Osteoblast (primary cell): ENCODE data around the gene CEP57. TPM values are rescaled to one million over a fixed set of nuclear protein-coding genes. Genes with fewer than 3 reads are reported as not detected.

Source experiments
- DNase-seq: peaks from one replicate; pipeline ENCODE4 v3.0.0; 2011; ENCODE audit warnings: low spot score, mixed read lengths; ENCODE audit not compliant: insufficient read length; ENCODE audit errors: missing footprints
- H2AFZ ChIP-seq: 2 replicates; pipeline ENCODE4 v1.6.0; 2011; ENCODE audit warnings: mild to moderate bottlenecking, low read length
- H3K27ac ChIP-seq: 2 replicates; pipeline ENCODE4 v1.5.1; 2011; ENCODE audit warnings: mild to moderate bottlenecking, low read depth, low read length, moderate library complexity
- H3K27me3 ChIP-seq: 2 replicates; pipeline ENCODE4 v1.6.0; 2012; ENCODE audit warnings: mild to moderate bottlenecking, control low read depth, inconsistent platforms, low read length, moderate library complexity; ENCODE audit not compliant: insufficient read depth
- H3K36me3 ChIP-seq: 2 replicates; pipeline ENCODE4 v1.5.1; 2011; ENCODE audit warnings: mild to moderate bottlenecking, low read length, control low read depth, moderate library complexity; ENCODE audit not compliant: insufficient read depth
- H3K4me1 ChIP-seq: 2 replicates; pipeline ENCODE4 v1.5.1; 2011; ENCODE audit warnings: mild to moderate bottlenecking, low read length, control low read depth, moderate library complexity; ENCODE audit not compliant: insufficient read depth
- H3K4me2 ChIP-seq: 2 replicates; pipeline ENCODE4 v1.6.0; 2011; ENCODE audit warnings: mild to moderate bottlenecking, low read length; ENCODE audit not compliant: insufficient read depth
- H3K4me3 ChIP-seq: fragments of 200-600 bp; sonication (generic); 3 replicates; pipeline ENCODE4 v1.5.1; 2012; ENCODE audit warnings: mild to moderate bottlenecking, low read length, inconsistent platforms; ENCODE audit not compliant: insufficient read depth
- H3K79me2 ChIP-seq: 2 replicates; pipeline ENCODE4 v1.6.0; 2012; ENCODE audit warnings: mild to moderate bottlenecking, low read length, control low read depth, inconsistent platforms; ENCODE audit not compliant: insufficient read depth
- H3K9me3 ChIP-seq: 2 replicates; pipeline ENCODE4 v1.5.1; 2011; ENCODE audit warnings: low read depth, low read length, control low read depth
- H4K20me1 ChIP-seq: 2 replicates; pipeline ENCODE4 v1.6.0; 2012; ENCODE audit warnings: mild to moderate bottlenecking, low read length, control low read depth; ENCODE audit not compliant: insufficient read depth
- total RNA-seq: library from RNA; depleted of rRNA; stranded (reverse); fragments of >200 nt; gene quantifications from 2 replicates; pipeline ENCODE4 v1.2.3, GENCODE V29; 2012
- TF ChIP-seq, protein P1 (sequence below): IDR thresholded peaks from 2 replicates; pipeline ENCODE4 v1.5.1; 2011; ENCODE audit warnings: mild to moderate bottlenecking, low read depth, low read length, moderate library complexity; ENCODE audit errors: extremely low read depth

Gene CEP57
- total RNA-seq, 1 donor: 42.7 TPM

DNA sequence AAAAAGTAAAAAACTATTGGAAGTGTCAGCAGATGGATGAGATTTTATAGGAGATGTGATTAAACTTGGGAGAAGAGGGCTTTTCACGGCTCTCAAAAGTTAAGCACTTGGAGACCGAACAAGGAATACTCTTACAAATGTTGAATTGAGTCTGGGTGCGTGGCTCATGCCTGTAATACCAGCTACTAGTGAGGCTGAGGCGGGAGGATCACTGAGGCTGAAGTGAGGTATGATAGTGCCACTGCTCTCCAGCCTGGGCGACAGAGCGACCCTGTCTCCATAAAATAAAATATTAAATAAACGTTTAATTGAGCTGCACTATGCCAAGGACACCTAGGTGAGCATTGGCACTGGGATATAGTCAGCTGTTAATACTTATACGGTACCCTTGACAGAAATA, 1.9 kb downstream of the CEP57 start:
- Histone ChIP-seq H3K4me3 (no peak overlapping the region), H3K9me3 (no peaks in the 10 kb centered on the region), H3K79me2 (peaks cover 68% of the 10 kb centered on the region), H3K27me3 (no peaks in the 10 kb centered on the region), H3K4me1 (peaks cover 15% of the 10 kb centered on the region), H3K27ac (no peak overlapping the region), H2AFZ (no peak overlapping the region), H3K4me2 (peak overlapping the region; percentile 100), H3K36me3 (peaks cover under 1% of the 10 kb centered on the region), H4K20me1 (peaks cover 3% of the 10 kb centered on the region)
- no peak for DNase-seq
- TF ChIP-seq, protein P1, sequence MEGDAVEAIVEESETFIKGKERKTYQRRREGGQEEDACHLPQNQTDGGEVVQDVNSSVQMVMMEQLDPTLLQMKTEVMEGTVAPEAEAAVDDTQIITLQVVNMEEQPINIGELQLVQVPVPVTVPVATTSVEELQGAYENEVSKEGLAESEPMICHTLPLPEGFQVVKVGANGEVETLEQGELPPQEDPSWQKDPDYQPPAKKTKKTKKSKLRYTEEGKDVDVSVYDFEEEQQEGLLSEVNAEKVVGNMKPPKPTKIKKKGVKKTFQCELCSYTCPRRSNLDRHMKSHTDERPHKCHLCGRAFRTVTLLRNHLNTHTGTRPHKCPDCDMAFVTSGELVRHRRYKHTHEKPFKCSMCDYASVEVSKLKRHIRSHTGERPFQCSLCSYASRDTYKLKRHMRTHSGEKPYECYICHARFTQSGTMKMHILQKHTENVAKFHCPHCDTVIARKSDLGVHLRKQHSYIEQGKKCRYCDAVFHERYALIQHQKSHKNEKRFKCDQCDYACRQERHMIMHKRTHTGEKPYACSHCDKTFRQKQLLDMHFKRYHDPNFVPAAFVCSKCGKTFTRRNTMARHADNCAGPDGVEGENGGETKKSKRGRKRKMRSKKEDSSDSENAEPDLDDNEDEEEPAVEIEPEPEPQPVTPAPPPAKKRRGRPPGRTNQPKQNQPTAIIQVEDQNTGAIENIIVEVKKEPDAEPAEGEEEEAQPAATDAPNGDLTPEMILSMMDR: no peak

DNA sequence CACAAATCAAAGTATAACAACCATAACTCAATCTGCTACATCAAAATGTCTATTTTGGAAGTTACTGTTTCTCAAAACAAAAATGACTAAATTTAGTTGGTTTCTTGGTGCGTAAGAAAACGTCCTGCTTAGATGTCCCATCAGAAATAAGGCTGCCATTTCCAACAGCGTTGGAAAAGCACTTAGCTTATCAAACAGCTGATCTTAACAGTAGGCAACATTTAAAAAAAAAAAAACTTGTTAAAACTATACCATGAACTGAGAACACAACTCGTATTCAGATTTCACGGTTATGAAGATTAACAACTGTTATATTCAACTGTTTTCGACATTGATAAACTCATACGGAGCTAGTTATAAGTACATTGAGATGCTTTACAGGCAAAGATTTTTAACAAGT, 2.4 kb downstream of the CEP57 start:
- Histone ChIP-seq H3K9me3 (no peaks in the 10 kb centered on the region), H3K36me3 (no peaks in the 10 kb centered on the region), H3K27ac (no peak overlapping the region), H3K4me1 (peaks cover 15% of the 10 kb centered on the region), H2AFZ (no peak overlapping the region), H3K27me3 (no peaks in the 10 kb centered on the region), H3K79me2 (peaks cover 70% of the 10 kb centered on the region), H4K20me1 (peaks cover 3% of the 10 kb centered on the region), H3K4me2 (peak overlapping the region; percentile 100), H3K4me3 (no peak overlapping the region)
- TF ChIP-seq, protein P1: no peak
- DNase-seq: no peak

GRCh38 chr11:95793116-95793515, 2.8 kb downstream of the CEP57 start:
- Histone ChIP-seq H2AFZ (no peak overlapping the region), H3K27ac (no peak overlapping the region), H3K4me3 (no peak overlapping the region), H3K27me3 (no peaks in the 10 kb centered on the region), H3K79me2 (peaks cover 67% of the 10 kb centered on the region), H3K4me2 (no peak overlapping the region), H4K20me1 (peaks cover 3% of the 10 kb centered on the region), H3K4me1 (peaks cover 13% of the 10 kb centered on the region), H3K36me3 (no peaks in the 10 kb centered on the region), H3K9me3 (no peaks in the 10 kb centered on the region)
- TF ChIP-seq, protein P1: no peak
- DNase-seq: no peak

- DNase-seq: no peak
- H2AFZ ChIP-seq: no peak overlapping the region
Observed at GRCh38 chr11:95794086-95794485, 3.8 kb downstream of the CEP57 start.

More at GRCh38 chr11:95794086-95794485, 3.8 kb downstream of the CEP57 start:
- H3K9me3 ChIP-seq: no peaks in the 10 kb centered on the region
- no peak overlapping the region for H3K4me2 ChIP-seq
- TF ChIP-seq, protein P1: no peak
- H3K4me1 ChIP-seq: peaks cover 8% of the 10 kb centered on the region
- peaks cover 60% of the 10 kb centered on the region for H3K79me2 ChIP-seq
- no peak overlapping the region for H3K27ac ChIP-seq
- no peaks in the 10 kb centered on the region for H3K27me3 ChIP-seq
- H3K36me3 ChIP-seq: no peaks in the 10 kb centered on the region
- H4K20me1 ChIP-seq: peaks cover 3% of the 10 kb centered on the region
- no peak overlapping the region for H3K4me3 ChIP-seq
